Activated naive CD4-positive, alpha-beta T cell treated with anti-CD3 and anti-CD28 coated beads, Interleukin-2, amount 10 ng/mL, durations not matched to agents 7 days and 5 days (primary cell): ENCODE results near the gene RAC3.

Source experiments
- CTCF ChIA-PET: fragments of 350-600 bp; sonication (Branson Sonifier 250); formaldehyde crosslinking; loops from one replicate; lab custom pipeline; 2021; ENCODE audit warnings: antibody characterized with exemption; lab: Charles Lee
- DNase-seq: peaks from one replicate; pipeline ENCODE4 v3.0.0-alpha.2; 2020
- H3K27ac Mint-ChIP-seq: one replicate; pipeline ENCODE4 v1.8.0; 2021; ENCODE audit warnings: mild to moderate bottlenecking, moderate library complexity, mixed read lengths
- H3K27me3 Mint-ChIP-seq: one replicate; pipeline ENCODE4 v1.8.0; 2021; ENCODE audit warnings: mild to moderate bottlenecking, mixed read lengths
- H3K36me3 Mint-ChIP-seq: one replicate; pipeline ENCODE4 v1.8.0; 2021; ENCODE audit warnings: mixed read lengths
- H3K4me1 Mint-ChIP-seq: one replicate; pipeline ENCODE4 v1.8.0; 2021; ENCODE audit warnings: mixed read lengths
- H3K4me3 Mint-ChIP-seq: one replicate; pipeline ENCODE4 v1.8.0; 2021; ENCODE audit warnings: mild to moderate bottlenecking, moderate library complexity, mixed read lengths
- H3K9me3 Mint-ChIP-seq: one replicate; pipeline ENCODE4 v1.8.0; 2021; ENCODE audit warnings: mixed read lengths

RAC3 gene

GRCh38 chr17:82013772-82014321 lies 17.6 kb upstream of the RAC3 start:
- Mint-ChIP-seq H3K9me3 (no peaks in the 10 kb centered on the region), H3K4me1 (peaks cover 3% of the 10 kb centered on the region), H3K4me3 (no peak overlapping the region), H3K27ac (no peak overlapping the region), H3K27me3 (no peaks in the 10 kb centered on the region), H3K36me3 (peaks cover 5% of the 10 kb centered on the region)
- no peak for DNase-seq
- CTCF ChIA-PET: no interaction called here

GRCh38 chr17:82014432-82014831 lies 17.0 kb upstream of the RAC3 start:
- Mint-ChIP-seq H3K27ac (no peak overlapping the region), H3K9me3 (no peaks in the 10 kb centered on the region), H3K4me1 (peaks cover 3% of the 10 kb centered on the region), H3K4me3 (no peak overlapping the region), H3K36me3 (peaks cover 7% of the 10 kb centered on the region), H3K27me3 (no peaks in the 10 kb centered on the region)
- DNase-seq: no peak
- CTCF ChIA-PET: interaction anchor here (0.6 kb wide), 1 partner anchor 17 kb away, joined by 3 read pairs; no protein-coding TSS in a partner anchor

GRCh38 chr17:82014971-82015310 lies 16.5 kb upstream of the RAC3 start:
- Mint-ChIP-seq H3K27ac (no peak overlapping the region), H3K27me3 (no peaks in the 10 kb centered on the region), H3K36me3 (peaks cover 7% of the 10 kb centered on the region), H3K4me3 (no peak overlapping the region), H3K9me3 (no peaks in the 10 kb centered on the region), H3K4me1 (peaks cover 4% of the 10 kb centered on the region)
- CTCF ChIA-PET: no interaction called here
- DNase-seq: no peak

- Mint-ChIP-seq H3K4me1 (peaks cover 7% of the 10 kb centered on the region), H3K9me3 (no peaks in the 10 kb centered on the region), H3K4me3 (no peak overlapping the region), H3K27ac (no peak overlapping the region), H3K36me3 (peaks cover 7% of the 10 kb centered on the region), H3K27me3 (no peaks in the 10 kb centered on the region)
- CTCF ChIA-PET: no interaction called here
- no peak for DNase-seq
Observed at GRCh38 chr17:82015311-82015971, 16.0 kb upstream of the RAC3 start.

GRCh38 chr17:82016061-82016874 lies 15.2 kb upstream of the RAC3 start:
- no peak overlapping the region for H3K4me3 Mint-ChIP-seq
- H3K36me3 Mint-ChIP-seq: peaks cover 8% of the 10 kb centered on the region
- no peak overlapping the region for H3K27ac Mint-ChIP-seq
- no peaks in the 10 kb centered on the region for H3K27me3 Mint-ChIP-seq
- no peaks in the 10 kb centered on the region for H3K9me3 Mint-ChIP-seq
- peaks cover 13% of the 10 kb centered on the region for H3K4me1 Mint-ChIP-seq
- no peak for DNase-seq
- CTCF ChIA-PET: interaction anchor here (0.9 to 1.5 kb wide), 2 partner anchors 56 to 57 kb away, joined by 3 read pairs; no protein-coding TSS in a partner anchor

GRCh38 chr17:82016875-82017459 lies 14.5 kb upstream of the RAC3 start:
- H3K9me3 Mint-ChIP-seq: no peaks in the 10 kb centered on the region
- CTCF ChIA-PET: interaction anchor here (0.9 to 1.5 kb wide), 2 partner anchors 56 to 58 kb away, joined by 3 read pairs; no protein-coding TSS in a partner anchor
- DNase-seq: no peak

GRCh38 chr17:82017612-82018151 lies 13.8 kb upstream of the RAC3 start:
- no peaks in the 10 kb centered on the region for H3K27me3 Mint-ChIP-seq
- DNase-seq: no peak
- CTCF ChIA-PET: interaction anchor here (1.5 kb wide), 1 partner anchor 58 kb away, joined by 3 read pairs; no protein-coding TSS in a partner anchor
- H3K36me3 Mint-ChIP-seq: peaks cover 8% of the 10 kb centered on the region
- no peaks in the 10 kb centered on the region for H3K9me3 Mint-ChIP-seq
- no peak overlapping the region for H3K4me3 Mint-ChIP-seq
- H3K4me1 Mint-ChIP-seq: peaks cover 23% of the 10 kb centered on the region
- H3K27ac Mint-ChIP-seq: no peak overlapping the region

More at GRCh38 chr17:82016875-82017459, 14.5 kb upstream of the RAC3 start:
- Mint-ChIP-seq H3K27me3 (no peaks in the 10 kb centered on the region), H3K4me1 (peaks cover 20% of the 10 kb centered on the region), H3K36me3 (peaks cover 8% of the 10 kb centered on the region), H3K4me3 (no peak overlapping the region), H3K27ac (no peak overlapping the region)

GRCh38 chr17:82018152-82018988 lies 13.1 kb upstream of the RAC3 start:
- peaks cover 23% of the 10 kb centered on the region for H3K4me1 Mint-ChIP-seq
- CTCF ChIA-PET: interaction anchor here (0.6 to 6.0 kb wide), 5 partner anchors 9 to 497 kb away, joined by 3 to 103 read pairs (median 3); partner anchors contain the start of gene NOTUM
- no peak overlapping the region for H3K4me3 Mint-ChIP-seq
- no peaks in the 10 kb centered on the region for H3K9me3 Mint-ChIP-seq
- no peaks in the 10 kb centered on the region for H3K27me3 Mint-ChIP-seq
- H3K36me3 Mint-ChIP-seq: peaks cover 8% of the 10 kb centered on the region
- no peak for DNase-seq
- no peak overlapping the region for H3K27ac Mint-ChIP-seq

GRCh38 chr17:82018989-82019689 lies 12.3 kb upstream of the RAC3 start:
- Mint-ChIP-seq H3K27me3 (no peaks in the 10 kb centered on the region), H3K4me3 (no peak overlapping the region), H3K4me1 (peaks cover 28% of the 10 kb centered on the region)

GRCh38 chr17:82019690-82020571 lies 11.5 kb upstream of the RAC3 start:
- peak overlapping the region; percentile 28 for H3K4me3 Mint-ChIP-seq
- H3K27me3 Mint-ChIP-seq: no peaks in the 10 kb centered on the region
- H3K9me3 Mint-ChIP-seq: no peaks in the 10 kb centered on the region
- peaks cover 8% of the 10 kb centered on the region for H3K36me3 Mint-ChIP-seq
- no peak overlapping the region for H3K27ac Mint-ChIP-seq
- CTCF ChIA-PET: interaction anchor here (0.8 to 6.0 kb wide), 14 partner anchors 10 to 331 kb away, joined by 3 to 103 read pairs (median 4); partner anchors contain the start of gene NOTUM
- H3K4me1 Mint-ChIP-seq: peaks cover 31% of the 10 kb centered on the region
- peak; percentile 76 for DNase-seq

More at GRCh38 chr17:82018989-82019689, 12.3 kb upstream of the RAC3 start:
- Mint-ChIP-seq H3K36me3 (peaks cover 8% of the 10 kb centered on the region), H3K9me3 (no peaks in the 10 kb centered on the region), H3K27ac (no peak overlapping the region)
- CTCF ChIA-PET: interaction anchor here (0.6 to 6.0 kb wide), 13 partner anchors 11 to 498 kb away, joined by 3 to 103 read pairs (median 3); partner anchors contain the start of gene NOTUM
- DNase-seq: no peak

- CTCF ChIA-PET: interaction anchor here (0.9 to 6.0 kb wide), 15 partner anchors 9 to 330 kb away, joined by 3 to 103 read pairs (median 4); partner anchors contain the start of gene NOTUM
- Mint-ChIP-seq H3K4me1 (peaks cover 35% of the 10 kb centered on the region), H3K36me3 (peaks cover 10% of the 10 kb centered on the region), H3K9me3 (no peaks in the 10 kb centered on the region), H3K4me3 (peak overlapping the region; percentile 28), H3K27me3 (no peaks in the 10 kb centered on the region), H3K27ac (peak overlapping the region; percentile 64)
- DNase-seq: no peak
Observed at GRCh38 chr17:82020572-82021106, 10.8 kb upstream of the RAC3 start.
